Measurements from ENCODE around the gene CTU2. TPM values are rescaled to one million over a fixed set of nuclear protein-coding genes. Genes with fewer than 3 reads are reported as not detected.
"Not testable (repeated sequence)": the region's sequence is repeated elsewhere in the genome, so short reads cannot be mapped to it uniquely, and the experiment has no call there.

The CTU2 gene
- total RNA-seq, 2 experiments from 2014 or later: 37.1 to 37.8 TPM

DNA sequence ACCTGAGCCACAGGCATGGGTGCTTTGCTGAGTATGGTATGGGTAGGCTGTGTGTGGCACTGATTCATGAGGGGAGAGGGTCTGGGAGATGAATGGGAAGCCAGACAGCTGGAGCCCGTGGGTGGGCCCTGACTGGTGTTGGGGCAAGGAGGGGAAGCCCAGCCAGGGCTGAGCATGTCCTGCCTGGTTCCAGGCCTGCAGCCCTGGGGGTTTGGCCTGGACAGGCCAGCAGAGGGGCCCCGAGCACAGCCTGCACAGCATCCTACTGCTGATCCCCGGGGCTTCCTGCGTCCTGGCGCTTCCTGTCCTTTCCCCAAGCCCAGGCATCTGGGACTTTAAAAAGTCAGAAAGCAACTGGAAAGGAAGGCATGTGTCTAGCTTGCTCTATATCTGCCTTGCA is 38.8 kb upstream of the CTU2 start:
- DNase-seq (no peak), ATAC-seq (no peak)
- Mint-ChIP-seq H3K4me3 (no peak overlapping the region), H3K36me3 (ENCODE audit: low read depth) (peaks cover 6% of the 10 kb centered on the region), H3K9me3 (no peaks in the 10 kb centered on the region), H3K4me1 (ENCODE audit: low read depth) (peaks cover 9% of the 10 kb centered on the region), H3K27me3 (no peaks in the 10 kb centered on the region), H3K27ac (no peak overlapping the region)
- intact Hi-C loops (cut with micrococcal nuclease): no loop called here
- TF ChIP-seq, protein P1, sequence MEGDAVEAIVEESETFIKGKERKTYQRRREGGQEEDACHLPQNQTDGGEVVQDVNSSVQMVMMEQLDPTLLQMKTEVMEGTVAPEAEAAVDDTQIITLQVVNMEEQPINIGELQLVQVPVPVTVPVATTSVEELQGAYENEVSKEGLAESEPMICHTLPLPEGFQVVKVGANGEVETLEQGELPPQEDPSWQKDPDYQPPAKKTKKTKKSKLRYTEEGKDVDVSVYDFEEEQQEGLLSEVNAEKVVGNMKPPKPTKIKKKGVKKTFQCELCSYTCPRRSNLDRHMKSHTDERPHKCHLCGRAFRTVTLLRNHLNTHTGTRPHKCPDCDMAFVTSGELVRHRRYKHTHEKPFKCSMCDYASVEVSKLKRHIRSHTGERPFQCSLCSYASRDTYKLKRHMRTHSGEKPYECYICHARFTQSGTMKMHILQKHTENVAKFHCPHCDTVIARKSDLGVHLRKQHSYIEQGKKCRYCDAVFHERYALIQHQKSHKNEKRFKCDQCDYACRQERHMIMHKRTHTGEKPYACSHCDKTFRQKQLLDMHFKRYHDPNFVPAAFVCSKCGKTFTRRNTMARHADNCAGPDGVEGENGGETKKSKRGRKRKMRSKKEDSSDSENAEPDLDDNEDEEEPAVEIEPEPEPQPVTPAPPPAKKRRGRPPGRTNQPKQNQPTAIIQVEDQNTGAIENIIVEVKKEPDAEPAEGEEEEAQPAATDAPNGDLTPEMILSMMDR (IDR thresholded peaks at IDR 0.05): no peak
- POLR2A ChIA-PET: interaction anchor here (1.2 kb wide), 1 partner anchor 29 kb away, joined by 3 read pairs; the partner anchor contains the start of gene IL17C
- CTCF ChIA-PET: interaction anchor here (1.0 kb wide), 1 partner anchor 18 kb away, joined by 3 read pairs; no protein-coding TSS in a partner anchor

DNA sequence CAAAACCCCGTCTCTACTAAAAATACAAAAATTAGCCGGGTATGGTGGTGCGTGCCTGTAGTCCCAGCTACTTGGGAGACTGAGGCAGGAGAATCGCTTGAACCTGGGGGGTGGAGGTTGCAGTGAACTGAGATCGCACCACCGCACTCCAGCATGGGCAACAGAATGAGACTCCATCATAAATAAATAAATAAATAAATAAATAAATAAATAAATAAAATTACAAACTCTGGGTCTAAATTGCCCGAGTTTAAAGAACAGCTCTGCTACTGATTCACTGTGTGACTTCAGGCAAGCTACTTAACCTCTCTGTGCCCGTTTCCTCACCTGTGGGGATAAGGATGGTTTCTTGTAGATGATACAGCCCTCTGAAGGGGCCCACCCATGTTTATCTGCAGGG is 36.8 kb upstream of the CTU2 start:
- ATAC-seq; H3K9me3 Mint-ChIP-seq; H3K4me1 Mint-ChIP-seq (ENCODE audit: low read depth); DNase-seq; H3K4me3 Mint-ChIP-seq; H3K27ac Mint-ChIP-seq; H3K27me3 Mint-ChIP-seq; H3K36me3 Mint-ChIP-seq (ENCODE audit: low read depth); intact Hi-C loops (cut with micrococcal nuclease): not testable (repeated sequence)
- CTCF ChIA-PET: interaction anchor here (1.0 to 1.8 kb wide), 2 partner anchors 12 to 16 kb away, joined by 4 to 5 read pairs; no protein-coding TSS in a partner anchor
- POLR2A ChIA-PET: interaction anchor here (0.6 to 1.1 kb wide), 2 partner anchors 9 to 78 kb away, joined by 4 to 6 read pairs; no protein-coding TSS in a partner anchor

DNA sequence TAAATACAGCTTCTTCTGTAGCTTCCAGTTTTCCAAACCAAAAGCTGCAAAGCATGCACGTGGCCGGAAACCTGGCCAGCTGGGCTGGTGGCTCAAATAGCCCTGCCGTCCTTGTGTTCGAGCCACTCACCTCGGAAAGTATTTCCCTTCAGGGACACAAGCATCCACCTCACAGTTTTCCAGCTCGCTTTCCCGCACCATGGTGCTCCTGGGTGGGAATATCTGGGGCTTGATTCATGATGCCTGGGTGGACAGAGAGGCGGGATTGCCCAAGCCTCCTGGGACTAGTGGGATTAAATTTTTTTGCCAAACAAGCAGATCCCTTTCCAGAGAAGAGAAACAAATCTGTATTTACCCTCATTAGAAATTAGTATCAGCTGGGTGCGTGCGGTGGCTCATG is 36.3 kb upstream of the CTU2 start:
- H3K9me3 Mint-ChIP-seq: no peaks in the 10 kb centered on the region
- ATAC-seq: no peak
- intact Hi-C loops (cut with micrococcal nuclease): no loop called here
- no peak overlapping the region for H3K4me3 Mint-ChIP-seq
- H3K27ac Mint-ChIP-seq: no peak overlapping the region
- CTCF ChIA-PET: interaction anchor here (1.0 kb wide), 1 partner anchor 12 kb away, joined by 4 read pairs; no protein-coding TSS in a partner anchor
- no peaks in the 10 kb centered on the region for H3K27me3 Mint-ChIP-seq
- H3K4me1 Mint-ChIP-seq (ENCODE audit: low read depth): peaks cover 5% of the 10 kb centered on the region
- POLR2A ChIA-PET: interaction anchor here (1.1 kb wide), 1 partner anchor 8 kb away, joined by 6 read pairs; no protein-coding TSS in a partner anchor
- peaks cover 4% of the 10 kb centered on the region for H3K36me3 Mint-ChIP-seq (ENCODE audit: low read depth)
- TF ChIP-seq, protein P1 (IDR thresholded peaks at IDR 0.05): no peak
- no peak for DNase-seq

DNA sequence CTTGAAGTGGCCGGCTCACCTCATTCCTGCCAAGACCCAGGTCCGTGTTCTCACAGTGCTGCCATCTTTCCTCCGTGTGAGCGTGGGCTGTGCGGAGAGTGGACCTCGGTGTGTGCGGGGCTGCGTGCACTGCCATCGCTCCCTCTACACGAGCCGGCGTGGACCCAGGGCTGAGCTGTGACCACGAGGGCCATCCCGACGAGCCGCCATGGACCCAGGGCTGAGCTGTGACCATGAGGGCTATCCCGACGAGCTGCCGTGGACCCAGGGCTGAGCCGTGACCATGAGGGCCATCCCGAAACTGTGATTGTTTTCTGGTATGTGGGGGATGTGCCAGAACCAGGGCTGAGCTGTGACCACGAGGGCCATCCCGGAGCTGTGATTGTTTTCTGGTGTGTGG is 34.5 kb upstream of the CTU2 start:
- CTCF ChIA-PET: interaction anchor here (1.1 to 1.7 kb wide), 4 partner anchors 9 to 18 kb away, joined by 3 to 7 read pairs (median 4); partner anchors contain the start of gene MVD
- Mint-ChIP-seq H3K36me3 (ENCODE audit: low read depth) (peaks cover 4% of the 10 kb centered on the region), H3K27ac (no peak overlapping the region), H3K4me1 (ENCODE audit: low read depth) (peaks cover 2% of the 10 kb centered on the region), H3K4me3 (no peak overlapping the region), H3K27me3 (no peaks in the 10 kb centered on the region), H3K9me3 (no peaks in the 10 kb centered on the region)
- TF ChIP-seq, protein P1 (IDR thresholded peaks at IDR 0.05): no peak
- no peak for ATAC-seq
- POLR2A ChIA-PET: interaction anchor here (0.9 to 1.2 kb wide), 2 partner anchors 9 kb away, joined by 3 to 4 read pairs; partner anchors contain the start of gene MVD
- intact Hi-C loops (cut with micrococcal nuclease): no loop called here
- DNase-seq: no peak

DNA sequence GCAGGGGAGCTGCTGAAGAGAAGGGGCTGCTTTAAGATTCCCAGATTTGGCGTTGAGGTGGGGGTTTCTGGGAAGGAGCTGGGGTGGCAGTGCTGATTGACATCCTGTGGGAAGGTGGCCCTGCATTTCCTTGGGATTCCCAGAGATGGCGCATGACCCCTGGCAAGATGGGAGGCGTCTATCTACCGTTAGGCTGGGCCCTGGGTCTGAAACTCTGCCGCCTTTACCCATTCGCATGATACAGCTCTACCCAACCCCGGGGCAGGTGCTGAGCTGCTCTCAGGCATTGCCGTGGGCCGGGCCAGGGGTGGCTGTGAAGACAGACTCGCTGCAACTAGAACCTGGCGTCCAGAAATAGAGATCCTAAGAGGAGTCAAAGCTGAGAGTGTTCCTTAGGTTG is 33.5 kb upstream of the CTU2 start:
- Mint-ChIP-seq H3K36me3 (ENCODE audit: low read depth) (peaks cover 4% of the 10 kb centered on the region), H3K4me1 (ENCODE audit: low read depth) (no peaks in the 10 kb centered on the region), H3K27me3 (no peaks in the 10 kb centered on the region), H3K27ac (no peak overlapping the region), H3K4me3 (no peak overlapping the region), H3K9me3 (no peaks in the 10 kb centered on the region)
- intact Hi-C loops (cut with micrococcal nuclease): no loop called here
- DNase-seq: no peak
- CTCF ChIA-PET: interaction anchor here (1.1 to 1.2 kb wide), 2 partner anchors 8 to 19 kb away, joined by 3 to 4 read pairs; no protein-coding TSS in a partner anchor
- POLR2A ChIA-PET: interaction anchor here (1.0 to 1.2 kb wide), 2 partner anchors 8 to 9 kb away, joined by 4 read pairs; no protein-coding TSS in a partner anchor
- ATAC-seq: no peak
- TF ChIP-seq, protein P1 (IDR thresholded peaks at IDR 0.05): no peak
